ENCODE measurements around the gene ARHGAP44. TPM values are rescaled to one million over a fixed set of nuclear protein-coding genes. Genes with fewer than 3 reads are reported as not detected.

ARHGAP44 gene
- total and polyA plus RNA-seq, 2 donors (not counting 1 experiment from before 2014, with no cell fraction given), result 0.78 to 11.6 TPM

DNA sequence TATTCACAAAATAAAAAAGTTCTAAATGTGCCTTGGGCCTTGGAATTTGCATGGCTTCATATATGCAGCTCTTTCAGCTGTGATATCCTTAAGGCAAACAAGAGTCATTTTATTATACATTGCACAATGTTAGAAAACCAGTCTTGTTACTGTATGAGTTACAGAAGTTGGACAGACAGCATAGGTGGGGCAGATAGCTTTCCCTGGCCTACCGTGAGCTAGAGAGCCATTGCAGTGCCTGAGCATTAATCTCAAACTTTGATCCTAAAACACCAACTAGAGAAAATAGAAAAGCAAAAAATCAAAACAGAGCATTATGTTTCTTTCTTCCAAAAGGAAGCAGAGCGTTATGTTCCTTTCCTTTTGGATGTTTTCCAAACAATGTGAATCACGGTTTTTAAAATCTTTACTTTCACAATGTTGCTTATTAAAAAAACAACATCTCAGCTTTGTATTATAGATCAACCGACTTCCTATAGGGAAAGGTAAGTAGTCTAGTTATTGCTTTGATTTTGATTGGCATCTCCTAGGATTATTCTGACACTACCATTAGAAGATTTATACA lies 32.2 kb downstream of the ARHGAP44 start:
- DNase-seq (no peak), ATAC-seq (ENCODE audit: low read depth) (no peak)
- Histone ChIP-seq H3K27ac (ENCODE audit: low read length in 2 of 2) (no peak overlapping the region), H3K4me2 (replicated peaks; ENCODE audit: low read depth, low read length, poor library complexity, severe bottlenecking) (no peak overlapping the region), H3K4me1 (ENCODE audit: control insufficient read depth in 2 of 2, insufficient read depth in 2 of 2, low read length in 2 of 2) (no peaks in the 10 kb centered on the region), H3K9ac (ENCODE audit: low read length) (no peak overlapping the region), H2AFZ (ENCODE audit: insufficient read depth, low read depth, low read length, poor library complexity, severe bottlenecking) (no peak overlapping the region), H3K9me3 (ENCODE audit: control extremely low read depth in 1 of 3, control insufficient read depth in 2 of 3, insufficient read depth in 1 of 3, low read length in 2 of 3) (peaks cover 0 to 1% (median 0%) of the 10 kb centered on the region in 3 donors), H3K79me2 (ENCODE audit: control insufficient read depth, insufficient read depth, low read length) (no peaks in the 10 kb centered on the region), H3K4me3 (ENCODE audit: control extremely low read depth in 1 of 5, extremely low read depth in 1 of 5, insufficient read depth in 1 of 5, low read depth in 2 of 5, low read length in 4 of 5) (no peak overlapping the region), H4K20me1 (ENCODE audit: control insufficient read depth, insufficient read depth, low read length, poor library complexity, severe bottlenecking) (no peaks in the 10 kb centered on the region), H3K36me3 (replicated peaks in 1 of 2; ENCODE audit: control extremely low read depth in 1 of 2, control insufficient read depth in 1 of 2, extremely low read depth in 1 of 2, insufficient read depth in 2 of 2, low read length in 1 of 2) (no peaks in the 10 kb centered on the region), H3K27me3 (replicated peaks in 1 of 4; ENCODE audit: control extremely low read depth in 1 of 4, control insufficient read depth in 3 of 4, insufficient read depth in 4 of 4, low read length in 3 of 4) (no peaks in the 10 kb centered on the region)
- Mint-ChIP-seq H3K9me3 (ENCODE audit: insufficient read depth) (no peaks in the 10 kb centered on the region), H3K4me1 (peaks cover 3% of the 10 kb centered on the region), H3K27me3 (no peaks in the 10 kb centered on the region), H3K27ac (no peak overlapping the region), H3K4me3 (no peak overlapping the region)
- intact Hi-C loops (cut with micrococcal nuclease), result no loop called here
- TF ChIP-seq EZH2 (IDR thresholded peaks at IDR 0.05; ENCODE audit: borderline replicate concordance, insufficient read depth, low read depth, low read length, poor library complexity, severe bottlenecking) (no peak), CTCF (IDR thresholded peaks at IDR 0.05) (no peak)
- ChIA-PET POLR2A (no interaction called here), CTCF (no interaction called here)
- 100% methylated on average over 1 of the region's 4 CpGs for WGBS (ENCODE audit: insufficient coverage)

GRCh38 chr17:12826431-12826830 lies 37.1 kb downstream of the ARHGAP44 start:
- Histone ChIP-seq H3K9ac (ENCODE audit: low read length) (no peak overlapping the region), H3K79me2 (ENCODE audit: control insufficient read depth, insufficient read depth, low read length) (no peaks in the 10 kb centered on the region), H4K20me1 (ENCODE audit: control insufficient read depth, insufficient read depth, low read length, poor library complexity, severe bottlenecking) (no peaks in the 10 kb centered on the region), H3K27ac (ENCODE audit: low read length in 2 of 2) (no peak overlapping the region), H3K4me2 (replicated peaks; ENCODE audit: low read depth, low read length, poor library complexity, severe bottlenecking) (no peak overlapping the region), H3K4me1 (ENCODE audit: control insufficient read depth in 2 of 2, insufficient read depth in 2 of 2, low read length in 2 of 2) (no peaks in the 10 kb centered on the region), H3K4me3 (ENCODE audit: control extremely low read depth in 1 of 5, extremely low read depth in 1 of 5, insufficient read depth in 1 of 5, low read depth in 2 of 5, low read length in 4 of 5) (no peak overlapping the region), H3K36me3 (replicated peaks in 1 of 2; ENCODE audit: control extremely low read depth in 1 of 2, control insufficient read depth in 1 of 2, extremely low read depth in 1 of 2, insufficient read depth in 2 of 2, low read length in 1 of 2) (no peaks in the 10 kb centered on the region), H2AFZ (ENCODE audit: insufficient read depth, low read depth, low read length, poor library complexity, severe bottlenecking) (no peak overlapping the region), H3K9me3 (ENCODE audit: control extremely low read depth in 1 of 3, control insufficient read depth in 2 of 3, insufficient read depth in 1 of 3, low read length in 2 of 3) (peaks cover 2 to 6% (median 5%) of the 10 kb centered on the region in 3 donors), H3K27me3 (replicated peaks in 1 of 4; ENCODE audit: control extremely low read depth in 1 of 4, control insufficient read depth in 3 of 4, insufficient read depth in 4 of 4, low read length in 3 of 4) (peaks cover 0 to 2% (median 0%) of the 10 kb centered on the region in 4 experiments)
- no peaks in the 10 kb centered on the region for H3K4me1 Mint-ChIP-seq
- H3K27ac Mint-ChIP-seq, result no peak overlapping the region
- H3K9me3 Mint-ChIP-seq (ENCODE audit: insufficient read depth), result peaks cover 6% of the 10 kb centered on the region
- DNase-seq (no peak), ATAC-seq (ENCODE audit: low read depth) (no peak)
- ChIA-PET CTCF (no interaction called here), POLR2A (no interaction called here)
- TF ChIP-seq CTCF (IDR thresholded peaks at IDR 0.05) (no peak), EZH2 (IDR thresholded peaks at IDR 0.05; ENCODE audit: borderline replicate concordance, insufficient read depth, low read depth, low read length, poor library complexity, severe bottlenecking) (no peak)
- H3K4me3 Mint-ChIP-seq, result no peak overlapping the region
- no peaks in the 10 kb centered on the region for H3K27me3 Mint-ChIP-seq
- intact Hi-C loops (cut with micrococcal nuclease), result no loop called here
- WGBS (ENCODE audit: insufficient coverage), result no CpG with 5 or more reads among the region's 1 CpG

All from B cell (primary cell).